Measurements from ENCODE around the gene ZNF70. TPM values are rescaled to one million over a fixed set of nuclear protein-coding genes. Genes with fewer than 3 reads are reported as not detected.
A peak's percentile ranks its signal among the peaks of the same experiment; 100 is the strongest.

Gene ZNF70
- total and polyA plus RNA-seq, 2 experiments from 2014 or later: 2.3 to 5.2 TPM

GRCh38 chr22:23715806-23716375 is 35.0 kb downstream of the ZNF70 start:
- no peaks in the 10 kb centered on the region for H3K36me3 ChIP-seq (replicated peaks; ENCODE audit: insufficient read depth, low read depth)
- H3K4me2 ChIP-seq: peak overlapping the region; percentile 91
- H3K9me3 ChIP-seq (ENCODE audit: low read depth): no peaks in the 10 kb centered on the region
- no peaks in the 10 kb centered on the region for H4K20me1 ChIP-seq (ENCODE audit: insufficient read depth, poor library complexity, severe bottlenecking)
- no peaks in the 10 kb centered on the region for H3K27me3 ChIP-seq
- peak overlapping the region; percentile 54 for H3K4me3 ChIP-seq
- H3K79me2 ChIP-seq: peaks cover 15% of the 10 kb centered on the region
- H3K4me1 ChIP-seq (ENCODE audit: insufficient read depth): peaks cover 7% of the 10 kb centered on the region
- H3K27ac ChIP-seq: no peak overlapping the region
- 92% methylated on average over 18 of the region's 18 CpGs for WGBS (ENCODE audit: low lambda C conversion rate, missing lambda C conversion rate)
- TF ChIP-seq EZH2 (IDR thresholded peaks at IDR 0.05; ENCODE audit: borderline replicate concordance) (no peak), CTCF (IDR thresholded peaks at IDR 0.05; ENCODE audit: poor library complexity) (no peak), EZH2phosphoT487 (IDR thresholded peaks at IDR 0.05; ENCODE audit: low read depth, severe bottlenecking, unreplicated experiment) (no peak)
- no peaks in the 10 kb centered on the region for H3K9me2 ChIP-seq (replicated peaks; ENCODE audit: insufficient read depth)
- H2AFZ ChIP-seq: no peak overlapping the region
- no peak for DNase-seq (ENCODE audit: low spot score)

GRCh38 chr22:23714596-23715578 is 36.0 kb downstream of the ZNF70 start:
- peaks cover 15% of the 10 kb centered on the region for H3K79me2 ChIP-seq
- DNase-seq (ENCODE audit: low spot score): no peak
- TF ChIP-seq EZH2phosphoT487 (IDR thresholded peaks at IDR 0.05; ENCODE audit: low read depth, severe bottlenecking, unreplicated experiment) (no peak), EZH2 (IDR thresholded peaks at IDR 0.05; ENCODE audit: borderline replicate concordance) (no peak), CTCF (IDR thresholded peaks at IDR 0.05; ENCODE audit: poor library complexity) (no peak)
- H2AFZ ChIP-seq: no peak overlapping the region
- H3K27me3 ChIP-seq: no peaks in the 10 kb centered on the region
- WGBS (ENCODE audit: low lambda C conversion rate, missing lambda C conversion rate): 89% methylated on average over 20 of the region's 23 CpGs
- no peak overlapping the region for H3K4me3 ChIP-seq
- H3K9me3 ChIP-seq (ENCODE audit: low read depth): no peaks in the 10 kb centered on the region
- H3K36me3 ChIP-seq (replicated peaks; ENCODE audit: insufficient read depth, low read depth): no peaks in the 10 kb centered on the region
- H3K4me2 ChIP-seq: no peak overlapping the region
- no peaks in the 10 kb centered on the region for H4K20me1 ChIP-seq (ENCODE audit: insufficient read depth, poor library complexity, severe bottlenecking)
- no peaks in the 10 kb centered on the region for H3K9me2 ChIP-seq (replicated peaks; ENCODE audit: insufficient read depth)
- H3K4me1 ChIP-seq (ENCODE audit: insufficient read depth): peaks cover 7% of the 10 kb centered on the region
- H3K27ac ChIP-seq: no peak overlapping the region

GRCh38 chr22:23713696-23714595 is 37.0 kb downstream of the ZNF70 start:
- Histone ChIP-seq H3K79me2 (peaks cover 15% of the 10 kb centered on the region), H2AFZ (no peak overlapping the region), H4K20me1 (ENCODE audit: insufficient read depth, poor library complexity, severe bottlenecking) (no peaks in the 10 kb centered on the region), H3K9me3 (ENCODE audit: low read depth) (no peaks in the 10 kb centered on the region), H3K27ac (no peak overlapping the region), H3K4me3 (no peak overlapping the region), H3K4me2 (no peak overlapping the region), H3K4me1 (ENCODE audit: insufficient read depth) (peaks cover 7% of the 10 kb centered on the region), H3K9me2 (replicated peaks; ENCODE audit: insufficient read depth) (no peaks in the 10 kb centered on the region), H3K36me3 (replicated peaks; ENCODE audit: insufficient read depth, low read depth) (no peaks in the 10 kb centered on the region), H3K27me3 (no peaks in the 10 kb centered on the region)
- TF ChIP-seq EZH2 (IDR thresholded peaks at IDR 0.05; ENCODE audit: borderline replicate concordance) (no peak), CTCF (IDR thresholded peaks at IDR 0.05; ENCODE audit: poor library complexity) (no peak), EZH2phosphoT487 (IDR thresholded peaks at IDR 0.05; ENCODE audit: low read depth, severe bottlenecking, unreplicated experiment) (no peak)
- no peak for DNase-seq (ENCODE audit: low spot score)
- 95% methylated on average over 27 of the region's 28 CpGs for WGBS (ENCODE audit: low lambda C conversion rate, missing lambda C conversion rate)

Measured in hepatocyte (in vitro differentiated cells).